Fibroblast of skin of left biceps (primary cell): ENCODE data around the gene POMT1.

Experiments
- DNase-seq, 2 experiments: peaks; one replicate each; pipeline ENCODE4 v3.0.0-alpha.2; 2013; ENCODE audit warnings: low read depth in 2 of 2

POMT1 gene

GRCh38 chr9:131476777-131477345 lies 25.9 kb upstream of the POMT1 start:
- DNase-seq: no peak

GRCh38 chr9:131477367-131477766 lies 25.4 kb upstream of the POMT1 start:
- DNase-seq: no peak

GRCh38 chr9:131477816-131478419 lies 24.8 kb upstream of the POMT1 start:
- DNase-seq: no peak

DNA sequence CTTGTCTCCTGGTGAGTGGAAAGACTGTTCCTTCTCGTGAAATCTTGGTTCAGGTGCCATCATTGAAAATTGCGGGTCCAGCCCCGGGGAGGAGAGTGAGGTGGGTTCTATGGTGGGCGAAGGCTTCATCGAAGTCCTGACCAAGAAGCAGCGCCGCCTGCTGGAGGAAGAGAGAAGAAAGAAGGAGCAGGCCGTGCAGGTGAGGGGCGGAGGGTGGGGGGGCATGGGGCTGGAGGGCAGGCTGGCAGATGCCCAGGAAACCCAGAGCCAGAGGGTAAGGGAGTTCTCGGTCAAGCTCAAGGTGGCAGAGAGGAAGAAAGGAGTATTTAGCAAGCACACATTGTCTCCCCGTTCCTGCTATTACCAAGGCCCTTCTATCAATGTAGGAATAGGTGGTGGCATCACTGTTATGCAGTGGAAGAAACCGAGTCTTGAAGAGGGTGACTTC lies 24.3 kb upstream of the POMT1 start:
- no peak for DNase-seq

DNA sequence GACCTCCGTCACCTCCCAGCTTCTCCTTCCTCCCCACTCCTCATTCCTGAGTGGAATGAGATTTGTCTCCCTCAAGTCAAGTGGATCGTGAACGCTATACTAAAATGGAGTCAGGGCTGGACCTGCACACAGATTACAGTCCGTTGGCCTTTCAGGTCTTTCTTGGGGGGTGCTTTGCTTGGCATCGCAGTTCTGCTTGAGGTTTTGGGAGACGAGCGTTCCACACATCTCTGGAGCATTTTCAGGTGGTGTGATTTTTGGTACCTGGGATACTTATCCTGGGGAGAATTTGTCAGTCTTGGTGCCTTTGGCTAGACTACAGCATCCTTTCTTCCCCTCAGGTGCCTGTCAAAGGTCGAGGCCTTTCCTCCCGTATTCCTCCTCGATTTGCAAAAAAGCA lies 23.8 kb upstream of the POMT1 start:
- DNase-seq: no peak

DNA sequence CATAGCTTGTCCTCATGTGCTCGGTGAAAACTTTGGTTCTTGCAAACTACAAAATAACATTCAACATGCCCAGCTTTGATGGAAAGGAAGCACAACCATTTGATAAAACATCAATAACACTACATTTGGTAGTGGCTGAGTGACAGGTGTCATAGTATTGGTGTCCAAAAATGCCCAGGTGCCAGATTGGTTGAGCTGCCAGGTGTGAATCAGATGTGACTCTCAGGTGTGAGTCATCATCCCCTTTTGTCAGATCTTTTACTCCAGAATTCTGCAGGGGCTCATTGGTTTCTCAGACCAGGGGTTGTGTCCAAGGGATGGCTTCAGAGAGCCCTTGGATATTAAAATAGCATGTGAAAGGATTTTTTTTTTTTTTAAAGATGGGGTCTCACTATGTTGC lies 22.5 kb upstream of the POMT1 start:
- DNase-seq: no peak

DNA sequence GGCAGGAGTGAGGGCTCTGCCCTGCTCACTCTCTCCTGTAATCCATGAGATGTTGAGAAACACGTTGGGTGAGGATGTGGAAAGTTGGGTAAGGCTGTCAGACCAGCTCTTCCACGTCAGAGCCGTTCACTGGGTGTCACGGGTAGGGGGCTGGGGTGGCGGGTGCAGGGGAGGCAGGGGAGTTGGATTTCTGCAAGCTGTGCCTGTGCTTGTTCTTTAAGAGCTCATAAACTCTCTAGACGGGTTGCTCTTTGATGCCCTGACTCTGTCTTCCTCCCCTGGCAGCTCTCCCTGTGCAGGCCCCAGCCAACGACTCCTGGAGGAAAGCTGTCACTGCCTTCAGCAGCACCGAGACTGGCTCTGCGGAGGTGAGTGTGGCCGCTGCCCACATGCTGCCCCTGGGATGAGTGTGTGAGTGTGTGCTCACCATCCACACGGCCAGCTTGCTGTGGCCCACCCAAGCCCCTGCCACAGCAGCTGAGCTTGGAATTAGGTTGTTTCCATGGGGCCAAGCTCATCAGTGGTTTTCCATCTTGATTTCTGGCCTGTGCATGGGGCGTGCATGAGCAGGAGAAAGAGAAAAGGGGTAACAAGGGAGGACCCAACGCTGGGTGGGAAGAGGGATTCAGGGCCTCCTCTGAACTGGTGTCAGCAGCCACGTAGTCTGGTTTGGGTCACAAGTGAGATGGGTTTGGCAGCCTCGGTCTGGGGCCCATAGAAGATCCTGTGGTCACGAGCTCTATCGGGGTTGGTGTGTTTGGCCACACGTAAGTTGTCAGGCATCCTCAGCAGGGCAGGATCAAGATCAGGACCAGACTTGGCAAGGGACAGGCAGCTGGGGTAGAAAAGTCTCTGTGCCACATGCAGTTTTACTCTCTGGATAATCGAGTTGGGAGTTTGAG lies 21.0 kb upstream of the POMT1 start:
- no peak for DNase-seq

GRCh38 chr9:131482343-131483006 lies 20.2 kb upstream of the POMT1 start:
- no peak for DNase-seq

GRCh38 chr9:131483319-131484050 lies 19.2 kb upstream of the POMT1 start:
- no peak for DNase-seq

DNA sequence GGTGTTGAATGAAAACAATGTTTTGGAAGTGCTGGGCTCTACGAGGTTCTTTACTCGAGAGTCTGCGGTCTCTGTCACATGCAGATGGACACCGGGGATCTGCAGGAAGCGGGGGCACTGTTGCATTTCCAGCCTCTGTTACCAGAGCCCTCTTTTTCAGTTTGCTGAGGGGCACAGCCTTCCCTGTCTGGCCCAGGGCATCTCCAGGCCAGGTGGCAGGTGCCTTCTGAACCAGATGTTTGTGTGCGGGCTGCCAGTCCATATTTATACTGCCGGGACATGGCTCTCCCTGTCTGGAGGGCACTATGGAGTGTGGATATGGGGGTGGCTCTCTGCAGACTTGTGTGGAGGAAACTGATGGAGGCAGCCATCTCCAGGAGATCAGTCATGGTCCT lies 18.7 kb upstream of the POMT1 start:
- DNase-seq: no peak

DNA sequence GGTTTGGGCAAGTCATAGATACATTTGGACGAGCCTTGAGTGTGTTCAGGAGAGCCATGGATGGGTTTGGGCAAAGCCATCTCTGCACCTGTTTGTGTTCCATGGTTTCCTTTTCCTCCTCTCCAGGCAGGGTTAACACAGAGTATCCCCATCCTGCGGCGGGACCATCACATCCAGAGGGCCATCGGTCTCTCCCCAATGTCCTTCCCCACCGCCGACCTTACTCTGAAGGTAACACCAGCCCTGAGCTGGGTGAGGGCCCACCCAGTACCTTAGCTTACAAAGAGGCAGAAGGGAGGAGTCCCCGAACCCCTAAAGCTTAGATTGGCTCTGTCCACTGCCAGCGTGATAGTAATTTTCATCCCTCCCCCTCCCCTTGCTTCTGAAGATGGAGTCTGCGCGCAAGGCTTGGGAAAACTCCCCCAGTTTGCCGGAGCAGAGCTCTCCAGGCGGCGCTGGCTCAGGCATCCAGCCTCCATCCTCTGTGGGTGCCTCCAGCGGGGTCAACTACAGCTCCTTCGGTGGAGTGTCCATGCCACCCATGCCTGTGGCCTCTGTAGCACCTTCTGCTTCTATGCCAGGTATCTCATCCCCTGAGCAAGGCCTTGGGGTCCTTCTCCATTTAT lies 18.0 kb upstream of the POMT1 start:
- no peak for DNase-seq

- DNase-seq: no peak
Measured at GRCh38 chr9:131485206-131485605, 17.5 kb upstream of the POMT1 start.

- DNase-seq: no peak
Measured at GRCh38 chr9:131485728-131486422, 16.8 kb upstream of the POMT1 start.

DNA sequence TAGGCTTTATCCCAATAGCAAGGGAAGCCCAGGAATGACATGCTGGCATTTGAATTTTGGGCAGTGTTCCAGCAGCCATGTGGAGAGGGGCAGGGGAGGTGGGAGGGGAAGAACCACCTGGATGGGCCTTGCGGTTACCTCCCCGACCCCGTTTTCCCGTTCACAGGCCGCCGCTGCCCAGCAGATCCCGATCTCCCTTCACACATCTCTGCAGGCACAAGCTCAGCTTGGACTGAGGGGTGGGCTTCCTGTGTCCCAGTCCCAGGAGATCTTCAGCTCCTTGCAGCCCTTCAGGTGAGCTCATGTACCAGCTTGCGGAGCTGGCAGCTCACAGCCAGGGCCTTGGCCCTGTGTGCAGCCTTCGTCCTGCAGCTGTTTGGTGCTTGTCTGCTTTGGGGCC lies 15.7 kb upstream of the POMT1 start:
- no peak for DNase-seq

GRCh38 chr9:131487621-131488031 lies 15.1 kb upstream of the POMT1 start:
- no peak for DNase-seq

DNA sequence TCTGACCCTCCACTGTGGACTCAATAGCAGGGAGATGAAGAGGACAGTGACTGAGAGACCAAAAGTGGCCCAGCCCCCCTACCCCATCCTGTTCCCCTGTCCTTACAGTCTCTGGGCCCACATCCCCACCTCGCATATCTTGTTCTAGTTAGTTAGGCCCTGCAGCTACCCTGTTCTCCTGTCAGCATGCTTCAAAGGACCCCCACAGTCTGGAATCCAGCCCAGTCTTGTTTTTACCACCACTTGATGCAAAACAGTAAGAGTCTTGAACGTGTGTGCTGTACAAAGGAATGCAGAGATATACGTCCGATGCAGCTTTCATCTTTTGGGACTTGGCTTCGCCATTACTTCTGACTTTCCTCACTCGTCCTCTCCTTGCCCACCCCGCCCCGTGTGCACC lies 12.2 kb upstream of the POMT1 start:
- DNase-seq: no peak

DNA sequence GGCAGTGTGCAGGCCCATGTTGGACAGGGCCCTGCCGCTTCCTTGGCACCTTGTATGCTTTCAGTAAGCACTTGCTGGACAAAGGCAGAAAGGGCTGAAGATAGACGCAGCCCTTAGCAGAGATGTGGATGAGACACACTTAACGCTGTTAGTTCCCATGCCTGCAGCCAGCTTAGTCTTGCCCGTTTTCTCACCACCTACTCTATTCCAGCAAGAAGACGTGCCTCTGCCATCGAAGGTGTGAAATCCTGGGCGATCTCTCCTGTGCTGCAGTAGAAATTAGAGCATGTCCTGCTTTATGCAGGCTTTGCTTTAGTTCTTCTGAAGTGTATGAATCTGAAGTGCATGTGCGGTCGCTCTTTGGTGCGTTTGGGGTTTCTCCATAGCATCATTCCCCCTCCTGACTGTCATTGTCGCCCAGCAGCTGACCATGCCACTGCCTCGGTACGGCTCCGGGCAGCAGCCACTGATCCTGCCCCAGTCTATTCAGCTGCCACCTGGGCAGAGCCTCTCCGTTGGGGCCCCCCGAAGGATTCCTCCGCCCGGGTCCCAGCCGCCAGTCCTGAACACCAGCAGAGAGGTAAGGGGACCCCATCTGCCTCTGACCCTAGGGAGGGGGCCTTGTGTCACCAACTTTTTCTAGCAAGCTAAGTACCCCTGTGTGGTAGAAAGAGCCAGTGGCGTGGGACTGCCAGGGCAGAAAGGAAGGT lies 11.6 kb upstream of the POMT1 start:
- DNase-seq: no peak

GRCh38 chr9:131492070-131492469 lies 10.6 kb upstream of the POMT1 start:
- DNase-seq: no peak

- no peak for DNase-seq
Measured at GRCh38 chr9:131494296-131494870, 8.3 kb upstream of the POMT1 start.

- no peak for DNase-seq
Measured at GRCh38 chr9:131495785-131496184, 6.9 kb upstream of the POMT1 start.
